K562 (cell line): ENCODE data around the gene ZNF451. TPM values are rescaled to one million over a fixed set of nuclear protein-coding genes. Genes with fewer than 3 reads are reported as not detected.

Experiments
- ASH1L ChIP-seq: fragments of 450-650 bp; IDR thresholded peaks from 2 replicates; pipeline ENCODE4 v1.6.1; 2018; ENCODE audit warnings: borderline replicate concordance, mild to moderate bottlenecking, low read depth; ENCODE audit not compliant: partially characterized antibody
- BRD4 ChIP-seq: fragments of 200-600 bp; sonication (generic); IDR thresholded peaks from 2 replicates; pipeline ENCODE4 v1.6.1; 2017; ENCODE audit warnings: inconsistent platforms
- CEBPG ChIP-seq, 3 experiments: fragments of 200-800 bp in 1 of 3; sonication (Bioruptor generic) in 1 of 3; sonication (generic) in 1 of 3; formaldehyde crosslinking in 1 of 3; IDR thresholded peaks in 2 of 3; conservative IDR thresholded peaks in 1 of 3; 2 replicates each; pipeline versions ENCODE4 v1.6.1 to v1.8.0; 2016 to 2022; ENCODE audit warnings: missing compliant biosample characterization in 2 of 3, missing genetic modification characterization in 2 of 3, mild to moderate bottlenecking in 1 of 3, missing genetic modification reagents in 1 of 3
- CXXC5 ChIP-seq: fragments of 250-450 bp; sonication (Bioruptor Pico); IDR thresholded peaks from 2 replicates; pipeline ENCODE4 v1.8.0; 2022; ENCODE audit warnings: inconsistent platforms, mild to moderate bottlenecking, moderate library complexity
- ELF1 ChIP-seq: fragments of 200-800 bp; sonication (Bioruptor generic); IDR thresholded peaks from 2 replicates; pipeline ENCODE4 v1.6.1; 2016; ENCODE audit warnings: missing genetic modification characterization, missing compliant biosample characterization
- FOXM1 ChIP-seq, 2 experiments: fragments of 450-650 bp in 1 of 2; sonication (generic) in 1 of 2; formaldehyde crosslinking in 1 of 2; IDR thresholded peaks; 2 replicates each; pipeline versions ENCODE4 v1.6.1 to v1.9.0; 2017 to 2022; ENCODE audit warnings: low read depth in 2 of 2, mild to moderate bottlenecking in 2 of 2, missing genetic modification reagents in 1 of 2, moderate library complexity in 1 of 2
- GATAD2A ChIP-seq: fragments of 450-650 bp; IDR thresholded peaks from 2 replicates; pipeline ENCODE4 v1.6.1; 2017
- HDAC6 ChIP-seq: IDR thresholded peaks from 2 replicates; pipeline ENCODE4 v1.6.1; 2012; ENCODE audit warnings: low read depth, mild to moderate bottlenecking, control low read depth, inconsistent platforms, low read length, moderate library complexity
- MAX ChIP-seq: sonication (generic); formaldehyde crosslinking; IDR thresholded peaks from 2 replicates; pipeline ENCODE4 v1.9.0; 2022; ENCODE audit warnings: mild to moderate bottlenecking, missing genetic modification reagents
- MBD2 ChIP-seq: sonication (generic); IDR thresholded peaks from 2 replicates; pipeline ENCODE4 v1.6.1; 2016; ENCODE audit warnings: low read depth, borderline replicate concordance
- NFRKB ChIP-seq: fragments of 450-650 bp; IDR thresholded peaks from 2 replicates; pipeline ENCODE4 v1.6.1; 2016; ENCODE audit warnings: low read depth
- SAFB2 ChIP-seq: fragments of 200-400 bp; formaldehyde crosslinking; IDR thresholded peaks from 2 replicates; pipeline ENCODE4 v1.6.1; 2018; ENCODE audit warnings: borderline replicate concordance, low read length, low read depth, moderate library complexity; ENCODE audit not compliant: severe bottlenecking
- STAT6 ChIP-seq: sonication (generic); formaldehyde crosslinking; IDR thresholded peaks from 2 replicates; pipeline ENCODE4 v1.8.1; 2023; ENCODE audit warnings: mild to moderate bottlenecking, missing genetic modification reagents
- TEAD4 ChIP-seq, 2 experiments: sonication (generic) in 1 of 2; formaldehyde crosslinking in 1 of 2; IDR thresholded peaks; 2 replicates each; pipeline versions ENCODE4 v1.6.1 to v1.8.0; 2012 to 2022; ENCODE audit warnings: borderline replicate concordance in 1 of 2, inconsistent platforms in 1 of 2, low read length in 1 of 2, mild to moderate bottlenecking in 1 of 2, missing genetic modification reagents in 1 of 2
- ZFP30 ChIP-seq: fragments of 250-450 bp; sonication (Bioruptor Pico); IDR thresholded peaks from 2 replicates; pipeline ENCODE4 v1.8.0; 2022; ENCODE audit warnings: moderate library complexity, mild to moderate bottlenecking, inconsistent platforms, borderline replicate concordance
- ZNF124 ChIP-seq: sonication (generic); formaldehyde crosslinking; IDR thresholded peaks from 2 replicates; pipeline ENCODE4 v1.8.1; 2022; ENCODE audit warnings: missing genetic modification reagents
- ZNF134 ChIP-seq: fragments of 250-450 bp; sonication (Bioruptor Pico); conservative IDR thresholded peaks from 2 replicates; pipeline ENCODE4 v1.4.0; 2020
- ZNF347 ChIP-seq: fragments of 450-650 bp; formaldehyde crosslinking; IDR thresholded peaks from 2 replicates; pipeline ENCODE4 v1.4.0; 2020; ENCODE audit warnings: low read depth, mild to moderate bottlenecking, moderate library complexity
- ZNF395 ChIP-seq: fragments of 200-800 bp; sonication (Bioruptor generic); IDR thresholded peaks from 2 replicates; pipeline ENCODE4 v1.6.1; 2017; ENCODE audit warnings: missing genetic modification characterization, missing compliant biosample characterization
- ZNF551 ChIP-seq: fragments of 250-450 bp; sonication (Bioruptor Pico); IDR thresholded peaks from 2 replicates; pipeline ENCODE4 v1.5.0; 2021; ENCODE audit warnings: mild to moderate bottlenecking, moderate library complexity
- ZNF696 ChIP-seq: fragments of 250-450 bp; sonication (Bioruptor Pico); conservative IDR thresholded peaks from 2 replicates; pipeline ENCODE4 v1.4.0; 2020; ENCODE audit warnings: mild to moderate bottlenecking, moderate library complexity
- polyA plus RNA-seq, 8 experiments: library from polyadenylated mRNA; depleted of rRNA in 4 of 8; stranded (reverse) in 5 of 8; unstranded in 3 of 8; fragments of >200 nt; fragmentation: Nextera tagmentation in 2 of 8; fragmentation: Illumina TruSeq in 1 of 8; extraction: Ambion mirVana in 2 of 8; extraction: Trizol in 1 of 8; gene quantifications; 2 replicates each; pipeline versions ENCODE4 v1.2.1 to v1.2.3, GENCODE V29; 2011 to 2014; ENCODE audit warnings: inconsistent platforms in 1 of 8, missing spikeins in 1 of 8
- total RNA-seq, 7 experiments: library from RNA; depleted of rRNA in 6 of 7; stranded (reverse); fragments of >200 nt in 6 of 7; fragmentation: Illumina TruSeq in 2 of 7; extraction: Trizol in 2 of 7; gene quantifications; 2 replicates each; pipeline versions ENCODE4 v1.2.1 to v1.2.3, GENCODE V29; 2011 to 2021; ENCODE audit warnings: low replicate concordance in 1 of 7

Gene ZNF451
- total and polyA plus RNA-seq, 9 of the 15 experiments (the other 6 are each of a cell fraction or from before 2014, with no cell fraction given), result 16.1 to 74.3 (median 38.3) TPM

GRCh38 chr6:57173886-57174510 lies 84.0 kb downstream of the ZNF451 start (continued):
- TF ChIP-seq ZFP30 (no peak), ZNF696 (CRISPR knock-in tag) (no peak), CEBPG (CRISPR knock-in tag; IDR thresholded peaks at IDR 0.05) (no peak), CEBPG (tag; conservative IDR thresholded peaks at IDR 0.05 in 1 of 2, IDR thresholded peaks at IDR 0.05 in 1 of 2) (no peak), ZNF551 (CRISPR knock-in tag) (no peak), ZNF124 (CRISPR knock-in tag) (no peak), ZNF347 (CRISPR knock-in tag) (no peak), ASH1L (no peak), NFRKB (no peak), SAFB2 (no peak), HDAC6 (no peak), STAT6 (CRISPR knock-in tag) (no peak), FOXM1 (IDR thresholded peaks at IDR 0.05; ENCODE audit: low read depth) (no peak), FOXM1 (CRISPR knock-in tag; IDR thresholded peaks at IDR 0.05; ENCODE audit: low read depth) (no peak), MBD2 (no peak), ELF1 (tag) (no peak), MAX (CRISPR knock-in tag) (no peak), TEAD4 (IDR thresholded peaks at IDR 0.05; ENCODE audit: low read length) (0 out of 2 replicates have a peak, but pooled peaks have one; percentile 13), TEAD4 (CRISPR knock-in tag; IDR thresholded peaks at IDR 0.05; ENCODE audit: borderline replicate concordance) (no peak), BRD4 (no peak), CXXC5 (peak; percentile 41), ZNF134 (CRISPR knock-in tag) (no peak), ZNF395 (no peak), GATAD2A (no peak)
